22Rv1 (cell line): Measurements from ENCODE around the gene DHRS3.

Experiments used
- CTCF ChIP-seq: fragments of 450-650 bp; IDR thresholded peaks from 2 replicates; pipeline ENCODE4 v1.5.1; 2017; ENCODE audit warnings: mild to moderate bottlenecking
- ZFX ChIP-seq: fragments of 450-650 bp; IDR thresholded peaks from 2 replicates; pipeline ENCODE4 v1.6.1; 2017; ENCODE audit warnings: antibody characterized with exemption, borderline replicate concordance

- TF ChIP-seq CTCF (no peak), ZFX (no peak)
These were observed 56.9 kb downstream of the DHRS3 start for GRCh38 chr1:12561121-12561520.
